ENCODE data around the gene AKNAD1. TPM values are rescaled to one million over a fixed set of nuclear protein-coding genes. Genes with fewer than 3 reads are reported as not detected.
"Not testable (repeated sequence)": the region's sequence is repeated elsewhere in the genome, so short reads cannot be mapped to it uniquely, and the experiment has no call there.

Gene AKNAD1
- polyA plus RNA-seq, 4 donors, result 0.18 TPM; not detected in 3

GRCh38 chr1:108803548-108803947, 53.3 kb downstream of the AKNAD1 start:
- no peak for DNase-seq (ENCODE audit: low read depth in 4 of 4, low spot score in 3 of 4)

GRCh38 chr1:108801101-108801500, 55.8 kb downstream of the AKNAD1 start:
- no peak for DNase-seq (ENCODE audit: low read depth in 4 of 4, low spot score in 3 of 4)

GRCh38 chr1:108799001-108799400, 57.9 kb downstream of the AKNAD1 start:
- DNase-seq (ENCODE audit: low read depth in 4 of 4, low spot score in 3 of 4), result no peak

- DNase-seq (ENCODE audit: low read depth in 4 of 4, low spot score in 3 of 4), result no peak
These were observed 64.5 kb downstream of the AKNAD1 start for GRCh38 chr1:108792420-108792819.

GRCh38 chr1:108791790-108792189, 65.1 kb downstream of the AKNAD1 start:
- no peak for DNase-seq (ENCODE audit: low read depth in 4 of 4, low spot score in 3 of 4)

- DNase-seq (ENCODE audit: low read depth in 4 of 4, low spot score in 3 of 4), result no peak
These were observed 71.0 kb downstream of the AKNAD1 start for GRCh38 chr1:108785880-108786279.

GRCh38 chr1:108785264-108785663, 71.6 kb downstream of the AKNAD1 start:
- no peak for DNase-seq (ENCODE audit: low read depth in 4 of 4, low spot score in 3 of 4)

GRCh38 chr1:108781575-108781944, 75.3 kb downstream of the AKNAD1 start:
- not testable (repeated sequence) for DNase-seq (ENCODE audit: low read depth in 4 of 4, low spot score in 3 of 4)

GRCh38 chr1:108780937-108781574, 75.8 kb downstream of the AKNAD1 start:
- DNase-seq (ENCODE audit: low read depth in 4 of 4, low spot score in 3 of 4), result no peak

- DNase-seq (ENCODE audit: low read depth in 4 of 4, low spot score in 3 of 4), result no peak
These were observed 77.4 kb downstream of the AKNAD1 start for GRCh38 chr1:108779455-108779854.

GRCh38 chr1:108777839-108778238, 79.1 kb downstream of the AKNAD1 start:
- DNase-seq (ENCODE audit: low read depth in 4 of 4, low spot score in 3 of 4), result no peak

- no peak for DNase-seq (ENCODE audit: low read depth in 4 of 4, low spot score in 3 of 4)
These were observed 89.2 kb downstream of the AKNAD1 start for GRCh38 chr1:108767708-108768107.

GRCh38 chr1:108767115-108767514, 89.8 kb downstream of the AKNAD1 start:
- DNase-seq (ENCODE audit: low read depth in 4 of 4, low spot score in 3 of 4), result no peak

Other genes with a start within 250 kb of the AKNAD1 start
- gene HENMT1, start 196.0 kb downstream of the AKNAD1 start, polyA plus RNA-seq (ENCODE audit: insufficient read length in 4 of 4), result 10 to 100 TPM; 11.2 to 19.5 (median 14.2) TPM
- gene PRPF38B, start 164.8 kb downstream of the AKNAD1 start, polyA plus RNA-seq (ENCODE audit: insufficient read length in 4 of 4), result 10 to 100 TPM; 53.3 to 93.5 (median 72.4) TPM
- under 1 TPM in 1 of 4 donors, not detected in 3; 0.05 TPM for gene FNDC7, start 144.2 kb downstream of the AKNAD1 start, polyA plus RNA-seq (ENCODE audit: insufficient read length in 4 of 4)
- gene STXBP3, start 110.4 kb downstream of the AKNAD1 start, polyA plus RNA-seq (ENCODE audit: insufficient read length in 4 of 4), result 10 to 100 TPM; 40.1 to 83.0 (median 73.8) TPM
- 10 to 100 TPM; 16.3 to 20.2 (median 17.8) TPM for gene GPSM2, start 19.9 kb upstream of the AKNAD1 start, polyA plus RNA-seq (ENCODE audit: insufficient read length in 4 of 4)
- gene CLCC1, start 106.4 kb upstream of the AKNAD1 start, polyA plus RNA-seq (ENCODE audit: insufficient read length in 4 of 4), result 10 to 100 TPM; 33.7 to 48.4 (median 41.5) TPM
- 10 to 100 TPM; 13.5 to 15.2 (median 14.0) TPM for gene WDR47, start 185.0 kb upstream of the AKNAD1 start, polyA plus RNA-seq (ENCODE audit: insufficient read length in 4 of 4)
- 10 to 100 TPM; 45.9 to 50.7 (median 48.6) TPM for gene TAF13, start 218.9 kb upstream of the AKNAD1 start, polyA plus RNA-seq (ENCODE audit: insufficient read length in 4 of 4)
- 10 to 100 TPM; 34.9 to 47.2 (median 43.2) TPM for gene TMEM167B, start 233.7 kb upstream of the AKNAD1 start, polyA plus RNA-seq (ENCODE audit: insufficient read length in 4 of 4)